ENCODE data around the gene S100A3.

GRCh38 chr1:153566414-153567371, 17.6 kb upstream of the S100A3 start:
- TF ChIP-seq ZNF263 (CRISPR knock-in tag; IDR thresholded peaks at IDR 0.05) (peak; percentile 67; the same call in 1 of the 2 replicates), POLR2A (IDR thresholded peaks at IDR 0.05; ENCODE audit: insufficient read depth in 1 of 2, low read depth in 2 of 2, low read length in 2 of 2) (no peak), KLF9 (CRISPR knock-in tag; IDR thresholded peaks at IDR 0.05; ENCODE audit: low read depth) (no peak), ZNF12 (CRISPR knock-in tag; IDR thresholded peaks at IDR 0.05) (no peak), RARA (CRISPR knock-in tag; IDR thresholded peaks at IDR 0.05) (peak; percentile 68)

Data from HepG2 (cell line).